Skeletal muscle satellite cell (primary cell): ENCODE results near the gene GTF2F2.

Source experiments
- H3K27me3 ChIP-seq: 2 replicates; pipeline ENCODE4 v1.7.0; 2013; ENCODE audit warnings: low read length; ENCODE audit not compliant: control insufficient read depth, insufficient read depth
- H3K36me3 ChIP-seq: 2 replicates; pipeline ENCODE4 v1.7.0; 2013; ENCODE audit warnings: mild to moderate bottlenecking, control low read depth, low read length; ENCODE audit not compliant: insufficient read depth
- H3K4me1 ChIP-seq: 2 replicates; pipeline ENCODE4 v1.7.0; 2013; ENCODE audit warnings: low read length; ENCODE audit not compliant: control insufficient read depth, insufficient read depth
- H3K4me2 ChIP-seq: 2 replicates; pipeline ENCODE4 v1.7.0; 2013; ENCODE audit warnings: mild to moderate bottlenecking, low read length
- H3K4me3 ChIP-seq: 2 replicates; pipeline ENCODE4 v1.7.0; 2013; ENCODE audit warnings: low read length
- H3K9ac ChIP-seq: 2 replicates; pipeline ENCODE4 v1.7.0; 2013; ENCODE audit warnings: mild to moderate bottlenecking, low read depth, low read length, moderate library complexity
- H3K9me3 ChIP-seq: replicated peaks from 2 replicates; pipeline ENCODE4 v1.7.0; 2013; ENCODE audit warnings: mild to moderate bottlenecking, control low read depth, low read length

GTF2F2 gene

GRCh38 chr13:45315520-45316167 lies 195.3 kb downstream of the GTF2F2 start:
- H3K27me3 ChIP-seq = no peaks in the 10 kb centered on the region
- H3K9ac ChIP-seq = no peak overlapping the region
- H3K9me3 ChIP-seq = no peaks in the 10 kb centered on the region
- no peak overlapping the region for H3K4me3 ChIP-seq
- peaks cover 11% of the 10 kb centered on the region for H3K4me1 ChIP-seq
- H3K36me3 ChIP-seq = no peaks in the 10 kb centered on the region
- no peak overlapping the region for H3K4me2 ChIP-seq

GRCh38 chr13:45316338-45316737 lies 196.0 kb downstream of the GTF2F2 start:
- Histone ChIP-seq H3K9me3 (no peaks in the 10 kb centered on the region), H3K36me3 (no peaks in the 10 kb centered on the region), H3K27me3 (no peaks in the 10 kb centered on the region), H3K4me3 (no peak overlapping the region), H3K4me1 (peaks cover 6% of the 10 kb centered on the region), H3K9ac (no peak overlapping the region), H3K4me2 (no peak overlapping the region)

- no peaks in the 10 kb centered on the region for H3K9me3 ChIP-seq
- H3K36me3 ChIP-seq = no peaks in the 10 kb centered on the region
- H3K4me1 ChIP-seq = no peaks in the 10 kb centered on the region
- no peak overlapping the region for H3K4me3 ChIP-seq
- no peak overlapping the region for H3K4me2 ChIP-seq
- no peak overlapping the region for H3K9ac ChIP-seq
- no peaks in the 10 kb centered on the region for H3K27me3 ChIP-seq
These were observed 196.7 kb downstream of the GTF2F2 start for GRCh38 chr13:45316996-45317395.

- H3K9ac ChIP-seq = no peak overlapping the region
- H3K9me3 ChIP-seq = no peaks in the 10 kb centered on the region
- peaks cover 14% of the 10 kb centered on the region for H3K4me1 ChIP-seq
- H3K36me3 ChIP-seq = no peaks in the 10 kb centered on the region
- no peak overlapping the region for H3K4me2 ChIP-seq
- no peak overlapping the region for H3K4me3 ChIP-seq
- H3K27me3 ChIP-seq = no peaks in the 10 kb centered on the region
These were observed 200.7 kb downstream of the GTF2F2 start for GRCh38 chr13:45320876-45321629.

- H3K4me2 ChIP-seq = peak overlapping the region; percentile 63
- peak overlapping the region; percentile 29 for H3K4me3 ChIP-seq
- H3K27me3 ChIP-seq = no peaks in the 10 kb centered on the region
- H3K9ac ChIP-seq = peak overlapping the region; percentile 50
- H3K4me1 ChIP-seq = peaks cover 43% of the 10 kb centered on the region
- H3K36me3 ChIP-seq = no peaks in the 10 kb centered on the region
- H3K9me3 ChIP-seq = no peaks in the 10 kb centered on the region
These were observed 205.5 kb downstream of the GTF2F2 start for GRCh38 chr13:45325806-45326205.

- Histone ChIP-seq H3K4me1 (peaks cover 57% of the 10 kb centered on the region), H3K4me2 (no peak overlapping the region), H3K9ac (no peak overlapping the region), H3K9me3 (no peaks in the 10 kb centered on the region), H3K36me3 (no peaks in the 10 kb centered on the region), H3K4me3 (no peak overlapping the region), H3K27me3 (no peaks in the 10 kb centered on the region)
These were observed 207.1 kb downstream of the GTF2F2 start for GRCh38 chr13:45327253-45327955.

- peaks cover 70% of the 10 kb centered on the region for H3K4me1 ChIP-seq
- H3K4me2 ChIP-seq = no peak overlapping the region
- no peaks in the 10 kb centered on the region for H3K9me3 ChIP-seq
- H3K9ac ChIP-seq = no peak overlapping the region
- no peaks in the 10 kb centered on the region for H3K36me3 ChIP-seq
- H3K4me3 ChIP-seq = no peak overlapping the region
- no peaks in the 10 kb centered on the region for H3K27me3 ChIP-seq
These were observed 208.4 kb downstream of the GTF2F2 start for GRCh38 chr13:45328661-45329111.

GRCh38 chr13:45331123-45331619 lies 210.9 kb downstream of the GTF2F2 start:
- H3K4me2 ChIP-seq = no peak overlapping the region
- no peak overlapping the region for H3K9ac ChIP-seq
- peaks cover 19% of the 10 kb centered on the region for H3K36me3 ChIP-seq
- no peaks in the 10 kb centered on the region for H3K27me3 ChIP-seq
- peaks cover 80% of the 10 kb centered on the region for H3K4me1 ChIP-seq
- H3K9me3 ChIP-seq = no peaks in the 10 kb centered on the region
- no peak overlapping the region for H3K4me3 ChIP-seq

- Histone ChIP-seq H3K27me3 (no peaks in the 10 kb centered on the region), H3K4me1 (peaks cover 80% of the 10 kb centered on the region), H3K4me3 (no peak overlapping the region), H3K9me3 (no peaks in the 10 kb centered on the region), H3K4me2 (no peak overlapping the region), H3K36me3 (peaks cover 24% of the 10 kb centered on the region), H3K9ac (no peak overlapping the region)
These were observed 211.4 kb downstream of the GTF2F2 start for GRCh38 chr13:45331692-45332035.

GRCh38 chr13:45332036-45332830 lies 211.9 kb downstream of the GTF2F2 start:
- H3K9ac ChIP-seq = no peak overlapping the region

GRCh38 chr13:45332831-45333219 lies 212.5 kb downstream of the GTF2F2 start:
- no peaks in the 10 kb centered on the region for H3K27me3 ChIP-seq
- H3K4me3 ChIP-seq = no peak overlapping the region

More at GRCh38 chr13:45332036-45332830, 211.9 kb downstream of the GTF2F2 start:
- no peak overlapping the region for H3K4me2 ChIP-seq
- H3K4me3 ChIP-seq = no peak overlapping the region
- peaks cover 30% of the 10 kb centered on the region for H3K36me3 ChIP-seq
- H3K27me3 ChIP-seq = no peaks in the 10 kb centered on the region
- H3K9me3 ChIP-seq = no peaks in the 10 kb centered on the region
- H3K4me1 ChIP-seq = peaks cover 80% of the 10 kb centered on the region

More at GRCh38 chr13:45332831-45333219, 212.5 kb downstream of the GTF2F2 start:
- Histone ChIP-seq H3K36me3 (peaks cover 36% of the 10 kb centered on the region), H3K9ac (no peak overlapping the region), H3K4me1 (peaks cover 86% of the 10 kb centered on the region), H3K4me2 (no peak overlapping the region), H3K9me3 (no peaks in the 10 kb centered on the region)
